MM.1S (cell line): Measurements from ENCODE around the gene KPRP.

ENCODE experiments used
- DNase-seq: peaks from one replicate; pipeline ENCODE4 v3.0.0-alpha.2; 2015
- H2AFZ ChIP-seq: fragments of 300-600 bp; sonication (generic); 2 replicates; pipeline ENCODE4 v1.6.0; 2016; ENCODE audit warnings: antibody characterized with exemption, low read length
- H3F3A ChIP-seq: fragments of 300-600 bp; sonication (generic); 2 replicates; pipeline ENCODE4 v1.6.1; 2016; ENCODE audit warnings: mild to moderate bottlenecking, antibody characterized with exemption, low read length, moderate library complexity, mixed read lengths; ENCODE audit not compliant: insufficient read depth
- H3K27ac ChIP-seq: fragments of 300-600 bp; sonication (generic); 2 replicates; pipeline ENCODE4 v1.5.1; 2016; ENCODE audit warnings: mild to moderate bottlenecking, low read length
- H3K27me3 ChIP-seq: fragments of 300-600 bp; sonication (generic); replicated peaks from 2 replicates; pipeline ENCODE4 v1.6.0; 2016; ENCODE audit warnings: low read length; ENCODE audit not compliant: insufficient read depth
- H3K36me3 ChIP-seq: fragments of 300-600 bp; sonication (generic); replicated peaks from 2 replicates; pipeline ENCODE4 v1.6.1; 2016; ENCODE audit warnings: mild to moderate bottlenecking, low read length, mixed read lengths; ENCODE audit not compliant: insufficient read depth
- H3K4me1 ChIP-seq: fragments of 300-600 bp; sonication (generic); 2 replicates; pipeline ENCODE4 v1.6.1; 2016; ENCODE audit warnings: low read length, mixed read lengths
- H3K4me2 ChIP-seq: fragments of 300-600 bp; sonication (generic); 2 replicates; pipeline ENCODE4 v1.6.0; 2016; ENCODE audit warnings: low read depth, low read length
- H3K4me3 ChIP-seq: fragments of 300-600 bp; sonication (generic); 2 replicates; pipeline ENCODE4 v1.5.1; 2016; ENCODE audit warnings: low read length, mixed read lengths
- H3K79me2 ChIP-seq: fragments of 300-600 bp; sonication (generic); 2 replicates; pipeline ENCODE4 v1.6.1; 2016; ENCODE audit warnings: mixed run types, low read length, mixed read lengths
- H3K9ac ChIP-seq: fragments of 300-600 bp; sonication (generic); 2 replicates; pipeline ENCODE4 v1.6.1; 2016; ENCODE audit warnings: low read length, mixed read lengths
- H3K9me2 ChIP-seq: fragments of 300-600 bp; sonication (generic); replicated peaks from 2 replicates; pipeline ENCODE4 v1.6.1; 2016; ENCODE audit warnings: mild to moderate bottlenecking, low read length, mixed read lengths; ENCODE audit not compliant: insufficient read depth
- H3K9me3 ChIP-seq: fragments of 300-600 bp; sonication (generic); replicated peaks from 2 replicates; pipeline ENCODE4 v1.6.1; 2016; ENCODE audit warnings: mild to moderate bottlenecking, low read length, mixed read lengths; ENCODE audit not compliant: insufficient read depth
- H4K20me1 ChIP-seq: fragments of 300-600 bp; sonication (generic); 2 replicates; pipeline ENCODE4 v1.6.1; 2016; ENCODE audit warnings: mild to moderate bottlenecking, low read length, moderate library complexity, mixed read lengths; ENCODE audit not compliant: insufficient read depth
- EZH2 ChIP-seq: fragments of 300-600 bp; sonication (generic); optimal IDR thresholded peaks from 2 replicates; pipeline ENCODE3; 2017; ENCODE audit warnings: low read depth, mild to moderate bottlenecking, antibody characterized with exemption, low read length, mixed read lengths
- EZH2phosphoT487 ChIP-seq: fragments of 300-600 bp; sonication (generic); IDR thresholded peaks from 2 replicates; pipeline ENCODE4 v1.6.1; 2018; ENCODE audit warnings: antibody characterized with exemption, low read length
- TF ChIP-seq, protein P1 (sequence below): fragments of 300-600 bp; sonication (generic); IDR thresholded peaks from 2 replicates; pipeline ENCODE4 v1.5.1; 2016; ENCODE audit warnings: antibody characterized with exemption, low read length, mixed read lengths

KPRP gene

DNA sequence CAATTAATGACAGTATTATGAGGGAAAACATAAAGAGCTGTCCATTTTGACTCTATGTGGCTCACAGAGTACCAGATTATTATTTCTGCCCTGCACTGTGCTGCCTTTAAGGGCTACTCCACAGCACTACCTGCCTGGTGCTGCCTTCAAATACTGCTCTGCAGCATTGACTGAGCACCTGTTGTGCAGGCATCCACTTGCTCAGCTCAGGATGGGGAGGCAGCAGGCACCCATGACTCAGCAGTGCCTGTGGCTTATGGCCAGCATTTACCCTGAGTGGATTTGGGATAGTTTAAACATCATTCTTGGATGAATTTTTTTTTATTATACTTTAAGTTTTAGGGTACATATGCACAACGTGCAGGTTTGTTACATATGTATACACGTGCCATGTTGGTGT, 953 bp upstream of the KPRP start:
- Histone ChIP-seq H3K4me2 (no peak overlapping the region), H3K27me3 (no peaks in the 10 kb centered on the region), H4K20me1 (no peaks in the 10 kb centered on the region), H3F3A (no peaks in the 10 kb centered on the region), H3K79me2 (no peaks in the 10 kb centered on the region), H3K9me2 (no peaks in the 10 kb centered on the region), H3K9ac (no peak overlapping the region), H3K9me3 (no peaks in the 10 kb centered on the region), H2AFZ (no peak overlapping the region), H3K27ac (no peak overlapping the region), H3K36me3 (no peaks in the 10 kb centered on the region), H3K4me1 (no peaks in the 10 kb centered on the region), H3K4me3 (no peak overlapping the region)
- DNase-seq, result no peak
- no peak for TF ChIP-seq EZH2phosphoT487
- TF ChIP-seq, protein P1, sequence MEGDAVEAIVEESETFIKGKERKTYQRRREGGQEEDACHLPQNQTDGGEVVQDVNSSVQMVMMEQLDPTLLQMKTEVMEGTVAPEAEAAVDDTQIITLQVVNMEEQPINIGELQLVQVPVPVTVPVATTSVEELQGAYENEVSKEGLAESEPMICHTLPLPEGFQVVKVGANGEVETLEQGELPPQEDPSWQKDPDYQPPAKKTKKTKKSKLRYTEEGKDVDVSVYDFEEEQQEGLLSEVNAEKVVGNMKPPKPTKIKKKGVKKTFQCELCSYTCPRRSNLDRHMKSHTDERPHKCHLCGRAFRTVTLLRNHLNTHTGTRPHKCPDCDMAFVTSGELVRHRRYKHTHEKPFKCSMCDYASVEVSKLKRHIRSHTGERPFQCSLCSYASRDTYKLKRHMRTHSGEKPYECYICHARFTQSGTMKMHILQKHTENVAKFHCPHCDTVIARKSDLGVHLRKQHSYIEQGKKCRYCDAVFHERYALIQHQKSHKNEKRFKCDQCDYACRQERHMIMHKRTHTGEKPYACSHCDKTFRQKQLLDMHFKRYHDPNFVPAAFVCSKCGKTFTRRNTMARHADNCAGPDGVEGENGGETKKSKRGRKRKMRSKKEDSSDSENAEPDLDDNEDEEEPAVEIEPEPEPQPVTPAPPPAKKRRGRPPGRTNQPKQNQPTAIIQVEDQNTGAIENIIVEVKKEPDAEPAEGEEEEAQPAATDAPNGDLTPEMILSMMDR, result no peak
- TF ChIP-seq EZH2, result no peak

DNA sequence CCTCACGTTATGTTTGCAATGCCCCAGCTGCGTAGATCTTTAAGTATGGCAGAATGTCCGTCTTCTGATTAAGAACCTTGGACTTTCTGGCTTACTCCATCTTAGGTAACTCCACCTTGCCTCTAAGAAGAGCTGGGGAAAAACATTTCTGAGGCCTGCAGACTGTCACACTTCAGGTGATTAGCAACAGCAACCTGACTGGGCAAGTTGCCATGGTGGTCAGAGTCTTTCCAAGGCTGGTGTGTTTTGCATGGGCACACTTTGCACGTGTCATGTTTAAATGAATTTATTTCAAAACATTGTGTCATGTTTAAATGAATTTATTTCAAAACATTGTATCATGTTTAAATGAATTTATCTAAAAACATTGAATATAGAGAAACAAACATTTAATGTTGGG, 811 bp downstream of the KPRP start:
- Histone ChIP-seq H3K36me3 (no peaks in the 10 kb centered on the region), H3K79me2 (no peaks in the 10 kb centered on the region), H3K27ac (no peak overlapping the region), H4K20me1 (no peaks in the 10 kb centered on the region), H2AFZ (no peak overlapping the region), H3K27me3 (no peaks in the 10 kb centered on the region), H3K4me1 (no peaks in the 10 kb centered on the region), H3K4me2 (no peak overlapping the region), H3K4me3 (no peak overlapping the region), H3F3A (no peaks in the 10 kb centered on the region), H3K9me2 (no peaks in the 10 kb centered on the region), H3K9ac (no peak overlapping the region), H3K9me3 (no peaks in the 10 kb centered on the region)
- no peak for DNase-seq
- no peak for TF ChIP-seq EZH2phosphoT487
- no peak for TF ChIP-seq EZH2
- TF ChIP-seq, protein P1, result no peak

DNA sequence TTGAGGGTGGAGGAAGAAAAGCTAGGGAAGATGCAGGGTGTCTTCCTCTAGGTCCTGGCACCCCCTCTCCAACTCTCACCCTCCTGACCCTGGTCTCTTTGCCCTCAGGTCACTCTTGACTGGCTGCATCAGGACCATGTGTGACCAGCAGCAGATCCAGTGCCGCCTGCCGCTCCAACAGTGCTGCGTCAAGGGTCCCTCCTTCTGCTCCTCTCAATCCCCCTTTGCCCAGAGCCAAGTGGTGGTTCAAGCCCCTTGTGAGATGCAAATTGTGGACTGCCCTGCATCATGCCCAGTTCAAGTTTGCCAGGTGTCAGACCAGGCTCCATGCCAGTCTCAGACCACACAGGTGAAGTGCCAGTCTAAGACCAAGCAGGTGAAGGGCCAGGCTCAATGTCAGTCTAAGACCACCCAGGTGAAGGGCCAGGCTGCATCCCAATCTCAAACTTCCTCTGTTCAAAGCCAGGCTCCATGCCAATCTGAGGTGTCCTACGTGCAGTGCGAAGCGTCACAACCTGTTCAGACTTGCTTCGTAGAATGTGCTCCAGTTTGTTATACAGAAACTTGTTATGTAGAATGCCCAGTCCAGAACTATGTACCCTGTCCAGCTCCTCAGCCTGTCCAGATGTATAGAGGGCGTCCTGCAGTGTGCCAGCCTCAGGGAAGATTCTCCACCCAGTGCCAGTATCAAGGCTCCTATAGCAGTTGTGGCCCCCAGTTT, 1.8 kb downstream of the KPRP start:
- Histone ChIP-seq H2AFZ (no peak overlapping the region), H3K9me3 (no peaks in the 10 kb centered on the region), H3K27me3 (no peaks in the 10 kb centered on the region), H3K79me2 (no peaks in the 10 kb centered on the region), H3K4me2 (no peak overlapping the region), H3K9ac (no peak overlapping the region), H4K20me1 (no peaks in the 10 kb centered on the region), H3K4me3 (no peak overlapping the region), H3K27ac (no peak overlapping the region), H3F3A (no peaks in the 10 kb centered on the region), H3K9me2 (no peaks in the 10 kb centered on the region), H3K4me1 (no peaks in the 10 kb centered on the region), H3K36me3 (no peaks in the 10 kb centered on the region)
- TF ChIP-seq EZH2 (no peak), EZH2phosphoT487 (no peak)
- TF ChIP-seq, protein P1, result no peak
- no peak for DNase-seq
